Muscle of back (tissue), 13 donors: ENCODE measurements around the gene SNX6. TPM values are rescaled to one million over a fixed set of nuclear protein-coding genes. Genes with fewer than 3 reads are reported as not detected.
"Not testable (repeated sequence)": the region's sequence is repeated elsewhere in the genome, so short reads cannot be mapped to it uniquely, and the experiment has no call there.

ENCODE experiments used
- DNase-seq, 3 donors: peaks; one replicate each; pipeline versions ENCODE4 v3.0.0 to v3.0.0-alpha.2; 2013
- long read RNA-seq, 9 donors: transcript quantifications; one replicate each; lab custom pipeline, GENCODE V29; 2026
- polyA plus RNA-seq, 10 donors: library from polyadenylated mRNA; unstranded; fragments of 120-200 nt; gene quantifications; one replicate each; pipeline ENCODE4 v1.2.1, GENCODE V29; 2013; ENCODE audit not compliant: insufficient read length in 10 of 10

SNX6 gene
- 10 to 100 TPM; 69.8 to 85.4 (median 79.5) TPM for polyA plus RNA-seq
- long read RNA-seq, donor 1, transcript SNX6-201 (14 exons, 2,001 nt), result major isoform, 8 of 19 reads
- long read RNA-seq, donor 1, transcript SNX6-202 (13 exons, 3,398 nt), result minor isoform, 5 of 19 reads
- long read RNA-seq, donor 1, partial matches to known transcripts, result 5 of 19 reads
- long read RNA-seq, donor 1, other reads (novel, unspliced or antisense), result 0 of 19 reads
- long read RNA-seq, donor 2, transcript SNX6-201 (14 exons, 2,001 nt), result major isoform, 15 of 17 reads
- long read RNA-seq, donor 2, partial matches to known transcripts, result 0 of 17 reads
- long read RNA-seq, donor 2, other reads (novel, unspliced or antisense), result 0 of 17 reads
- long read RNA-seq, donor 3, result 0 reads
- long read RNA-seq, donor 4, transcript SNX6-201 (14 exons, 2,001 nt), result major isoform, 18 of 21 reads
- long read RNA-seq, donor 4, partial matches to known transcripts, result 0 of 21 reads
- long read RNA-seq, donor 4, other reads (novel, unspliced or antisense), result 0 of 21 reads
- long read RNA-seq, donor 5, transcript SNX6-201 (14 exons, 2,001 nt), result major isoform, 8 of 34 reads
- long read RNA-seq, donor 5, partial matches to known transcripts, result 23 of 34 reads
- long read RNA-seq, donor 5, other reads (novel, unspliced or antisense), result 0 of 34 reads
- long read RNA-seq, donor 6, transcript SNX6-201 (14 exons, 2,001 nt), result major isoform, 11 of 19 reads
- long read RNA-seq, donor 6, partial matches to known transcripts, result 6 of 19 reads
- long read RNA-seq, donor 6, other reads (novel, unspliced or antisense), result 0 of 19 reads
- long read RNA-seq, donor 7, transcript SNX6-201 (14 exons, 2,001 nt), result major isoform, 5 of 12 reads
- long read RNA-seq, donor 7, partial matches to known transcripts, result 6 of 12 reads
- long read RNA-seq, donor 7, other reads (novel, unspliced or antisense), result 0 of 12 reads
- long read RNA-seq, donor 8, transcript SNX6-201 (14 exons, 2,001 nt), result major isoform, 11 of 33 reads
- long read RNA-seq, donor 8, transcript SNX6-202 (13 exons, 3,398 nt), result minor isoform, 5 of 33 reads
- long read RNA-seq, donor 8, partial matches to known transcripts, result 17 of 33 reads
- long read RNA-seq, donor 8, other reads (novel, unspliced or antisense), result 0 of 33 reads
- long read RNA-seq, donor 9, partial matches to known transcripts, result 0 of 4 reads
- long read RNA-seq, donor 9, other reads (novel, unspliced or antisense), result 0 of 4 reads

- peak; percentile 81 to 94 (median 87) for DNase-seq
These were observed at the start of gene SNX6 for GRCh38 chr14:34629657-34630529. Gene SNX6 (minus strand): TSS chr14:34630148. CDS start chr14:34630116, 32 bp downstream.

GRCh38 chr14:34678735-34679134, 48.8 kb upstream of the SNX6 start:
- no peak for DNase-seq

- no peak for DNase-seq
These were observed 48.4 kb upstream of the SNX6 start for GRCh38 chr14:34678306-34678705.

GRCh38 chr14:34676516-34677211, 46.7 kb upstream of the SNX6 start:
- DNase-seq, result no peak

DNA sequence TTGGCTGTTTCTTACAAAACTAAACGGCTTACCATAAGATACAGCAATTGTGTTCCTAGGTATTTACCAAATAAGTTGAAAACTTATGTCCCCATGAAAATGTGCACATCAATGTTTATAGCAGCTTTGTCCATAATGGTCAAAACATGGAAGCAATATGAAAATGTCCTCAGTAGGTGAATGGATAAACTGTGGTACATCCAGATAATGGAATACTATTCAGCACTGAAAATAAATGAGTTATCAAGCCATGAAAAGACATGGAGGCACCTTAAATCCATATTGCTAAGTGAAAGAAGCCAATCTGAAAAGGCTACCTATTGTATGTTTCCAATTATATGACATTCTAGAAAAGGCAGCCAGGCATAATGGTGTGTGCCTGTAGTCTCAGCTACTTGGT, 43.8 kb upstream of the SNX6 start:
- no peak for DNase-seq

DNA sequence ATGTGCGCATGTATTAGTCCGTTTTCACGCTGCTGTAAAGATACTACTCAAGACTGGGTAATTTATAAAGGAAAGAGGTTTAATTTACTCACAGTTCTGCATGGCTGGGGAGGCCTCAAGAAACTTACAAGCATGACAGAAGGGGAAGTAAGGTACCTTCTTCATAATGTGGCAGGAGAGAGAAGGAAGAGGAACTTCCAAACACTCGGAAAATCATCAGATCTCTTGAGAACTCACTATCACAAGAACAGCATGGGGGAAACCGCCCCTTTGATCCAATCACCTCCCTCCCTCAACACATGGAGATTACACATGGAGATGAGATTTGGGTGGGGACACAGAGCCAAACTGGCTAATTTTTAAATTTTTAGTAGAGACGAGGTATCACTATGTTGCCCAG, 41.8 kb upstream of the SNX6 start:
- no peak for DNase-seq

- no peak for DNase-seq
These were observed 38.2 kb upstream of the SNX6 start for GRCh38 chr14:34668111-34668510.

GRCh38 chr14:34667007-34667406, 37.1 kb upstream of the SNX6 start:
- DNase-seq, result no peak

DNA sequence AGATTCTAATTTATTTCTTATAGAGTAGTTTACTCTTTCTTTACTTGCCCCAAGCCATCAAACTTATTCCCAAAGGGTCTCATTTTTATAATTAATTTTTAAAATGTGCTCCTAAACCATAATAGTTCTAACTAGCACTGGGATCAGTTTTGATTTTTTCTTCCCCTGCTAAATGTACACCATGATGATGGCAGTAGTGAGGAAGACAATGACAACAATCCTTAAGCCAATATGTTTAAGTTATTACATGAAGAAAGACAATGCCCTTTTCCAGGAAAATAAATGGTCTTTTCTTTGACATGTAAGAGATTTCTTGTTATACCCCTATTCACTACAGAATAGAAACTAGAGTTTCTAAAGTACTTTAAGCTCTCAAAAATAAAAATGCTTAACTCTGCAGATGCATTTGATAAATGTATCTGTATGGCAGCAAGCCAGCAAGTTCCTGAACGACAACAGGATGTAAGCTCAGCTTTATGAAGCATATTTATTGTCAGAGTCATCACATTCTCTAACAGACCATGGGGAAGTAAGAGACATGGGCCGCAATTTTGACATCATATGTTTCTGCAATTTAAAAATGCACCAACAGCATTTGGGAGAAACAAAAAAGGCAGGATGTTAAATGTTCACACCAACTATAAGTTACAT, 36.0 kb upstream of the SNX6 start:
- DNase-seq, result peak; percentile 54 to 93 (median 73)

DNA sequence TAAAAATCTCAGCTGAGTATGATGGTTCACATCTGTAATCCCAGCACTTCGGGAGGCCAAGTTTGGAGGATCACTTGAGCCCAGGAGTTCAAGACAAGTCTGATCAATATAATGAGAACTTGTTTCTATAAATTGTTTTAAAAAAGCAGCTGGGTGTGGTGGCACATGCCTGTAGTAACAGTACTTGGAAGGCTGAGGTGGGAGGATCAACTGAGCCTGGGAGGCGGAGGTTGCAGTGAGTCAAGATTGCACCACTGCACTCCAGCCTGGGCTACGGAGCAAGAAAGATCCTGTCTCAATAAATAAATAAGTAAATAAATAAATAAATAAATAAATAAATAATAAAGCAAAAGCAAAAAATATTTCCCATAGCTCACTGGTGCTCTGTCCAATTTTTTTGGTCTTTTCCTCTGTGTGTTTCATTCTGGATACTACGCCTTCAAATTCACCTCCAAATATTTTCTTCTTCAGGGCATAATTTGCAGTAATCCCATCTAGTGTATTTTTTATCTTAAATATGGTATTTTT, 32.7 kb upstream of the SNX6 start:
- no peak for DNase-seq

GRCh38 chr14:34660796-34661195, 30.8 kb upstream of the SNX6 start:
- DNase-seq, result no peak

DNA sequence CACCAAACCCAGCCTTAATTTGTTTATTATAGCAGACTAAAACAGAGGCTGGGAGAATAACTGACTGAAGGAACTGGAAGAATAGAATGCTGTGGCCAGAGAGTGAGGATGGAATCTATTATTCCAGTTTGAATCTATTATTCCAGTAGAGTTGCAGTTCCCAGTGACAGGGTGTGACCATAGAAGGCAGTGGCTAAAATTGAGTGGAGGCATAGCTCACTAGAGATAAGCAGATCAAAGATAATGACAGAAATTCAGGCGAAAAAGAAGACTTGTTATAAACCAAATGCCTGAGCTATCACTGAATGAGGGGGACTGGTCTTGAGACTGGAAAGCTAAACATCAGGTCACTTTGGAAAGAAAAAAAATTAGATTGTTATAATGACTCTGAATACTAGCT, 26.0 kb upstream of the SNX6 start:
- DNase-seq, result no peak

- not testable (repeated sequence) for DNase-seq
These were observed 23.1 kb upstream of the SNX6 start for GRCh38 chr14:34653073-34653472.

GRCh38 chr14:34652348-34652747, 22.4 kb upstream of the SNX6 start:
- DNase-seq, result not testable (repeated sequence)

DNA sequence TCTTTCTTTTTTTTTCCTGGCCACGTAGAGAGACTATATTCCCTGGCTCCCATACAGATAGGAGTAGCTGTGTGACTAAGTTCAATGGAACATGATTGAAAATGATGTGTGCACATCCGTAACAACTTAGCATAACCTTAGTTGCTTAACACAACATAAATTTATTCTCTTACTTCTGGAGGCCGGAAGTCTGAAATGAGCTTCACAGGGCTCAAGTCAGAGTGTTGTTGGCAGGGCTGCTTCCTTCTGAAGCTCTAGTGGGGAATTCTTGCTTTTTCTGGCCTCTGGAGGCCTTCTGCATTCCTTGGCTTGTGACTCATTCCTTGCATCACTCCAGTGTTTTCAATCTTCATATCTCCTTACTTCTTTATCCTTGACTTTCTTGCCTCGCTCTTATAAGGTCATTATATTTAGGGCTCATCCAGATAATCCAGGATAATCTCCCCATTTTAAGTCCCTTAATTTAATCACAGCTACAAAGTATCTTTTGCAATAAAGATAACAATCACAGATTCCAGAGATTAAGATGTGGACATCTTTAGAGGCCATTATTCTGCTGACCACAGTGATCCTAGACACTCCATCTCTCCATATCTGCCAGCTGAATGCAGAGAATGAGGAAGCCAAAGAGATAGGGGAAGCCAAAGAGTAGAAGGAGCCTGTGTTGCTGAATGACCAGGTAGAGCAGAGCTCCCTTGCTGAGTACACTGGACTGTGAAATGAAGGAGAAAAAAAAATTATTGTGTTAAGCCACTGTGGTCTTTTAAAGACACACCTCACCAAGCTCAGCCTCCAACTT, 21.0 kb upstream of the SNX6 start:
- DNase-seq, result peak in 2 of 3 donors; percentile 48 to 97

DNA sequence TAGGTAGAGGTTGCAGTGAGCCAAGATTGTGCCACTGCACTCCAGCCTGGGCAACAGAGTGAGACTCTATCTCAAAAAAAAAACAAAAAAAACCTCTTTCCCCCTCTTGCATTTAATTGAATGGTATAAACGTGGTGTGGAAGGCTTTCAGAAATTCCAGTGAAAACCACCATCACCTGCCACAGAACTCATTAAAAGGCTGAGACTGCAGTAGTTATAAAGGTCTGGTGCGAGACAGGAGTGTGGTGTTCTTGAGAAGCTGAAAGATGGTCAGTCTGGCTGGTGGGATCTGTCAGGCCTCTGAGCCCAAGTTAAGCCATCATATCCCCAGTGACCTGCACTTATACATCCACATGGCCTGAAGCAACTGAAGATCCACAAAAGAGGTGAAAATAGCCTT, 20.1 kb upstream of the SNX6 start:
- DNase-seq, result not testable (repeated sequence)

DNA sequence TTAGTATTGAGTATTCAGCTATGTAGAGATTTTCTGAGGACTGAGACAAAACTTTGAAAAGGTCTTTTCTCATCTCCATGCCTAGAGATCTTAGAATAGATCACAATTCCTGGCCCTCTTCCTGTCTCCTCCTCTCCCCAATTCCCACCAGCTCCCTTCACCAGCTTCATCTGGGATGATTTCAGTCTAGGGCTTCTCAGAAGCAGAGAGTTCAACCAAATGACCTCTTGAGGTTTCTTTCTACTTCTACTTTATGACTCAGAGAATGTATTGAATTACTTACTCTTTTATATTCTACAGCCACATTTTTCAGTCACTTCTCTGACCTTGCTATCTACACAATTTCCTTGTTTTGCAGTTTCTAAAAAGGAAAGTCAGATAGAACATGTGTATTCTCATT, 19.4 kb upstream of the SNX6 start:
- DNase-seq, result peak in 2 of 3 donors; percentile 29 to 87

DNA sequence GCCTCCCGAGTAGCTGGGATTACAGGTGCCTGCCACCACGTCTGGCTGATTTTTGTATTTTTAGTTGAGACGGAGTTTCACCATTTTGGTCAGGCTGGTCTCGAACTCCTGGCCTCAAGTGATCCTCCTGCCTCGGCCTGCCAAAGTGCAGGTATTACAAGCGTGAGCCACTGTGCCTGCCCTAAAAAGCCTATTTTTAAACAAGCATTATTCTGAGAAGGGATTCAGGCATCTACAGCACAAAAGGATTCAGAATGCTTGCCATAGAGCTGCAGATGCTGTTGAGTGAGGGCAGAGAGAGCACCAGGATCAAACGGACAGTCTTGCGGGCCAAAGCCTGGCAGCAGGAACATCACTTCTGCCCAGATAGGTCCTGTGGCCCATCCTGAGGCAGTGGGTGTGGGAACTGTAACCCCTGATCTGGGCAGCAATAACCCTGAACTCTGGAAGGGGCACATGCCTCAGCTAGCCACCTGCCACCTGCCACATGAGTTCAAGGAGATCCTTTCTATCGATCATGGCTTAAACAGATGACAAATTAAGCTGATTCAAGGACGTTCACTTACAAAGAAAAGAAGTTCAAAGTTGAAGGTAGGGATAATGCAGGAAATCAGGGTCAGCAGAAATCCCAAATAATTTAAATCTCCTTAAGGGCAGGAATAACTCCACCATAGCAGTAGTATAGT, 16.8 kb upstream of the SNX6 start:
- no peak for DNase-seq
